AG09309 (cell line): ENCODE measurements around the gene RRAGA.

Experiments
- DNase-seq: peaks from one replicate; pipeline ENCODE4 v3.0.0-alpha.2; 2010; ENCODE audit warnings: low read depth
- H3K4me3 ChIP-seq: 2 replicates; pipeline ENCODE4 v1.5.1; 2011; ENCODE audit warnings: mild to moderate bottlenecking, low read depth, low read length, moderate library complexity; ENCODE audit not compliant: control insufficient read depth
- TF ChIP-seq, protein P1 (sequence below): IDR thresholded peaks from 2 replicates; pipeline ENCODE4 v1.5.1; 2011; ENCODE audit warnings: mild to moderate bottlenecking, low read depth, low read length, inconsistent platforms; ENCODE audit not compliant: insufficient read depth, control insufficient read depth; ENCODE audit errors: missing control alignments

Gene RRAGA

DNA sequence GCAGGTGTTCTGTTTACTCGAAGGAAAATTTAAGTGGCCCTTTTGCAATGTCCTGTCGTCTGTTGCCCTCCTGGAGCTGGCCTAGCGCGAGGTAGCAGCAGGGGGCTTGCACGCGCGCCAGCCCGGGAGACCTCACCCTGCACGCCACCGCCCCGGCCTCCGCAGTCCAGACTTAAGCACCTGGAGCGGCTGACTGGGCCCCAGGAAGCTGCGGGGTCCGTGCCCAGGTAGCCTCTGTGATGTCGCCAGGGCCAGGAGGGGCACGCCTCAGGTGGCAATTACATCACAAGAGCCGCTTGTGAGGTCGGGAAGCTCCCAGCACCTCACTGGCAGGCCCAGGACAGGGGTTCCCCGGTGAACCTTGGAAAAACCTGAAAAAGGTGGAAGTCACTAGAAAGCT is 16.2 kb upstream of the RRAGA start, which contains the start of gene SAXO1:
TSS of gene SAXO1 (minus strand) at position 195 of the 400 bp plus-strand sequence. CDS start 301 bp downstream, outside the sequence.
- TF ChIP-seq, protein P1, sequence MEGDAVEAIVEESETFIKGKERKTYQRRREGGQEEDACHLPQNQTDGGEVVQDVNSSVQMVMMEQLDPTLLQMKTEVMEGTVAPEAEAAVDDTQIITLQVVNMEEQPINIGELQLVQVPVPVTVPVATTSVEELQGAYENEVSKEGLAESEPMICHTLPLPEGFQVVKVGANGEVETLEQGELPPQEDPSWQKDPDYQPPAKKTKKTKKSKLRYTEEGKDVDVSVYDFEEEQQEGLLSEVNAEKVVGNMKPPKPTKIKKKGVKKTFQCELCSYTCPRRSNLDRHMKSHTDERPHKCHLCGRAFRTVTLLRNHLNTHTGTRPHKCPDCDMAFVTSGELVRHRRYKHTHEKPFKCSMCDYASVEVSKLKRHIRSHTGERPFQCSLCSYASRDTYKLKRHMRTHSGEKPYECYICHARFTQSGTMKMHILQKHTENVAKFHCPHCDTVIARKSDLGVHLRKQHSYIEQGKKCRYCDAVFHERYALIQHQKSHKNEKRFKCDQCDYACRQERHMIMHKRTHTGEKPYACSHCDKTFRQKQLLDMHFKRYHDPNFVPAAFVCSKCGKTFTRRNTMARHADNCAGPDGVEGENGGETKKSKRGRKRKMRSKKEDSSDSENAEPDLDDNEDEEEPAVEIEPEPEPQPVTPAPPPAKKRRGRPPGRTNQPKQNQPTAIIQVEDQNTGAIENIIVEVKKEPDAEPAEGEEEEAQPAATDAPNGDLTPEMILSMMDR: no peak
- DNase-seq: no peak
- no peak within 1 kb of the TSS for H3K4me3 ChIP-seq

DNA sequence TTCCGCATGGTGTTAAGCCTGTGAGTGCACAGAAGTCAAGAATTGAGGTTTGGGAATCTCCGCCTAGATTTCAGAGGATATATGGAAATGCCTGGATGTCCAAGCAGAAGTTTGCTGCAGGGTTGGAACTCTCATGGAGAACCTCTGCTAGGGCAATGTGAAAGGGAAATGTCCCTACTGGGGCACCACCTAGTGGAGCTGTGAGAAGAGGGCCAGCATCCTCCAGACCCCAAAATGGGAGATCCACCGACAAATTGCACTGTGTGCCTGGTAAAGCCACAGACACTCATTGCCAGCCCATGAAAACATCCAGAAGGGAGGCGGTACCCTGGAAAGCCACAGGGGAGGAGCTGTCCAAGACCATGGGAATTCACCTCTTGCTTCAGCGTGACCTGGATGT is 12.6 kb upstream of the RRAGA start:
- DNase-seq: no peak
- no peak overlapping the region for H3K4me3 ChIP-seq
- TF ChIP-seq, protein P1: peak; percentile 12

DNA sequence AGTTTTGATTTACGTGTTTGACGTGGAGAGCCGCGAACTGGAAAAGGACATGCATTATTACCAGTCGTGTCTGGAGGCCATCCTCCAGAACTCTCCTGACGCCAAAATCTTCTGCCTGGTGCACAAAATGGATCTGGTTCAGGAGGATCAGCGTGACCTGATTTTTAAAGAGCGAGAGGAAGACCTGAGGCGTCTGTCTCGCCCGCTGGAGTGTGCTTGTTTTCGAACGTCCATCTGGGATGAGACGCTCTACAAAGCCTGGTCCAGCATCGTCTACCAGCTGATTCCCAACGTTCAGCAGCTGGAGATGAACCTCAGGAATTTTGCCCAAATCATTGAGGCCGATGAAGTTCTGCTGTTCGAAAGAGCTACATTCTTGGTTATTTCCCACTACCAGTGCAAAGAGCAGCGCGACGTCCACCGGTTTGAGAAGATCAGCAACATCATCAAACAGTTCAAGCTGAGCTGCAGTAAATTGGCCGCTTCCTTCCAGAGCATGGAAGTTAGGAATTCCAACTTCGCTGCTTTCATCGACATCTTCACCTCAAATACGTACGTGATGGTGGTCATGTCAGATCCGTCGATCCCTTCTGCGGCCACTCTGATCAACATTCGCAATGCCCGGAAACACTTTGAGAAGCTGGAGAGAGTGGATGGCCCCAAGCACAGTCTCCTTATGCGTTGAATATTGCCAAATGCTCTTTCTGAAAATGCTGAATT is 850 bp downstream of the RRAGA start:
- TF ChIP-seq, protein P1: no peak
- peak overlapping the region; percentile 88 for H3K4me3 ChIP-seq
- no peak for DNase-seq

DNA sequence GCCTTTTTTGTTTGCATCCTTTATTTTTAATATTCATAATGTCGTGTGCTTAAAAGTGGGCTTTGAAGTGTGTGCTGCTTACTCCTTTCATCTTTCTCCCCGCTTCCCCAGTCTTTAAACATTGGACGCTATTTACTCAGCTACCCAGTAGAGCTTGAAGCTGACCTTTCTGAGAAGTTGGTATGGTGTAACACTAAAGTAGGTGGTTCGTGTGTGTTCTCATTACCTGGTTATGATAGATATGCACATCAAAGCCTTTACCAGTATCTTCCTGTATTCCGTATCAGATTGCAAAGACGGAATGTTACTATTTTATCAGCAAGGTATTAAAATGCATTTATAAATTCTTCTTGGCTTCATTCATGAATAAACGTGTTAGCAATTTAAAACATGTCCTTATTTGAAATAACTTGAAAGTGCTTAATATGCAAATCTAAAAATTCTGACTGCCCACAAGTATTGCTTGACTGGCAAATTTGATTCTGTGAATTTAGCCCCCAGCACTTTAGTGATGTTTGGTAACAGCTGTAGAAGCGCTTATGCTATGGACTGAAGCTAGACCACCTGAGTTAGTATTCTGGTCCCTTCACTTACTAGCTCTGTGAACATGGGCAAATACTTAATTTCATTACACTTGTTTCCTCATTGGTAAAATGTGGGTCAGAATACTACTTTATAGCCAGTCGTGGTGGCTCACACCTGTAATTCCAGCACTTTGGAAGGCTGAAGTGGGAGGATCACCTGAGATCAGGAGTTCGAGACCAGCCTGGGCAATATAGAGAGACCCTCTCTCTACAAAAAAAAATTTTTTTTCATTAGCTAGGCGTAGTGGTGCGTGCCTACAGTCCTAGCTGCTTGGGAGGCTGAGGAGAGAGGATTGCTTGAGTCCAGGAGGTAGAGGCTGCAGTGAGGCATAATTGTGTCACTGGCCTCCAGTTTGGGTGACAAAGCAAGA is 1.7 kb downstream of the RRAGA start:
- peak overlapping the region; percentile 88 for H3K4me3 ChIP-seq
- TF ChIP-seq, protein P1: no peak
- DNase-seq: no peak

DNA sequence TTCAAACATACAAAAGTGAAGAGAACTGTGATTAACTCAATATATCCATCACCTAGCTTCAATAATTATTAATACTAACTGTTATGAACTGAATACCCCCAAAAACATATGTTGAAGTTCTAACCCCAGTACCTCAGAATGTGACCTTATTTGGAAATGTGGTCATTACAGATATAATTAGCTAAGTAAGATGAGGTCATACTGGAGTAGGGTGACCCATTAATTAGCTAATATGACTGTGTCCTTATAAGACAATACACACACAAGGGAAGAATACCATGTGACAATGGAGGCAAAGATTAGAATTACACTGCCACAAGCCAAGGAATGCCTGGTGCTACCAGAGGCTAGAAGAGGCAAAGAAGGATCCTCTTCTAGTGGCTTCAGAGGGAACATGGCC is 7.8 kb downstream of the RRAGA start:
- TF ChIP-seq, protein P1: no peak
- DNase-seq: no peak

DNA sequence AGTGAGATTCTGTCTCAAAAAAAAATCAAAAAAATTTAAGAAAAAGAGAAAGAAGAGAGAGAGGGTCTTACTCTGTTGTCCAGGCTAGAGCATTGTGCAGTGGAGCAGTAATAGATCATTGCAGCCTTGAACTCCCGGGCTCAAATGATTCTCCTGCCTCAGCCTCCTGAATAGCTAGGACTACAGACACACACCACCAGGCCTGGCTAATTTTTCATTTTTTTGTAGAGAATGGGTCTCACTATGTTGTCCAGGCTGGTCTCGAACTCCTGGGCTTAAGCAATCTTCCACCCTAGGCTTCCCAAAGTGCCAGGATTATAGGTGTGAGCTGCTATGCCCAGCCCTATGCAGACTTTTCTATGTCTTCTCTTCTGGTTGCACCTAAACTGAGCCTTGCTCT is 25.0 kb downstream of the RRAGA start:
- no peak overlapping the region for H3K4me3 ChIP-seq
- TF ChIP-seq, protein P1: no peak
- DNase-seq: no peak

More for the DNA sequence above, 7.8 kb downstream of the RRAGA start:
- H3K4me3 ChIP-seq: no peak overlapping the region
